ENCODE results near the gene TMEM185B.
A peak's percentile ranks its signal among the peaks of the same experiment; 100 is the strongest.
"Not testable (repeated sequence)": the region's sequence is repeated elsewhere in the genome, so short reads cannot be mapped to it uniquely, and the experiment has no call there.

TMEM185B gene

DNA sequence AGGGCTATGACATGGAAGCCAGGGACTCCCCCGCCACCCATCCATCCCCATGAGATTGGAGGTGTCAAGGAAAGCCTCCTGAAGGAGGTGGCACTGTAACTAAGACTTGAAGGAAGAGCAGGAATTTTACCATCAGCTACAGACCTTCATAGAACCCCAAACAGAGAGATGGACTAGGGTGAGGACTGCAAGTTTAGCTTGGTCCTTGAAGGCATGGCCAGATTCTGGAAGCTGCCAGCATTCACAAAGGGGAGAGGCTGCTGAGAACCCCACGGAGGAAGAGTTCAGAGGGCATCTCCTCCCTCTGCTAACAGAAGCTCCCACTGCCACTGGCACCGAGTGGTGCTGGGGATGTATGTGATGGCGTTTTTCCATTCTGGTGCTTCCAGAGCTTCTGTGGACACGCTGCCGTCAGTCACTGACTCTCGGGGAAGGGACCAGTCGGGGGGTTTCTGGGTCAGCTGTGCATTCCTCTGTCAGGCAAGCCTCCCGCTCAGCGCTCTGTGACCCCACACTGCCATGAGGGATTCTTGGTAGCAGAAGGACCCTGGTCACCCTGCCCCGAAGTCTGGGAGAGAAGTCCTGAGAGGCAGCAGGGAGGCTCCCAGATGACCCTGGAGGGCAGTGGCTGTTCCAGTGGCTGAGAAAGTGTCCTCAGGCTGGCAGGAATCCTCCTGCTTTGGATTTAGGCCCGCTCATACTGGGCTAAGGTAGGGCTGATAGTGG is 18.1 kb downstream of the TMEM185B start:
- DNase-seq = no peak

- no peak for DNase-seq
Measured at GRCh38 chr2:120204417-120204816, 18.8 kb downstream of the TMEM185B start.

- DNase-seq = no peak
Measured at GRCh38 chr2:120204022-120204405, 19.2 kb downstream of the TMEM185B start.

DNA sequence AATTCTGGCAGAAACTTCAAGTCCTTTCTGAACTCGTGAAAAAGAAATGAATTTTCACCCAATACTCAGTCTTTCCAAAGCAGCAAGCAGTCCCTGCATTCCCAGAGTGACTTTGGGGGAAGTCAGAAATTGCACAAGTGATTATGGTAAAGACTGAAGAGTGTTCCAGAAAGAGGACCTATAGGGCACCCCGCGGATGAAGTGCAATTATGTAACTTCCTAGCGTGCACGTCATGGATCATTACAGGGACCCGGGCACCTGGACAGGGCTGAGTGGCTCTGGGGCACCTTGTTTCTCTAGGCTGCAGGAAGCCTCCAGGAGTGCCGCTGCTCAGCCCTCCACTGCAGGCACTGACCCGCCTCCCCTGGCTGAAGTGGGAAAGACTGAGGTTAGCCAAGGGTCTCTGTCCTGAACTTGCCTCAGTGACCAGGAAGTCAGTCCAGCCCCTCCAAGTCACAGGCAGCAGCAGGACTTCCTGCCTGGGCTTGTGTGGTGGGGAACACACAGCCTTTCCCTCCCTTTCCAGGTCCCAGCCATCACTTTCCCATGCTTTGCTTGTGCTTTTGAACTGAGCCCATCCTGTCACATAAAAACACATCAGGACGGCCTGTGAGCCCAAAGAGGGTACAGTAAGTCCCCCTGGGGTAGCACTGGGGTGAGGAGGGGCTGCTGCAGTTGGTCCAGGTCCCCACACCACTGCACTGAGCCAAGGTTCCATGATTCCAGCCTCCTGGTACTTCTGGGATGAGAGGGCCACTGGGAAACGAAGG is 19.8 kb downstream of the TMEM185B start:
- no peak for DNase-seq

DNA sequence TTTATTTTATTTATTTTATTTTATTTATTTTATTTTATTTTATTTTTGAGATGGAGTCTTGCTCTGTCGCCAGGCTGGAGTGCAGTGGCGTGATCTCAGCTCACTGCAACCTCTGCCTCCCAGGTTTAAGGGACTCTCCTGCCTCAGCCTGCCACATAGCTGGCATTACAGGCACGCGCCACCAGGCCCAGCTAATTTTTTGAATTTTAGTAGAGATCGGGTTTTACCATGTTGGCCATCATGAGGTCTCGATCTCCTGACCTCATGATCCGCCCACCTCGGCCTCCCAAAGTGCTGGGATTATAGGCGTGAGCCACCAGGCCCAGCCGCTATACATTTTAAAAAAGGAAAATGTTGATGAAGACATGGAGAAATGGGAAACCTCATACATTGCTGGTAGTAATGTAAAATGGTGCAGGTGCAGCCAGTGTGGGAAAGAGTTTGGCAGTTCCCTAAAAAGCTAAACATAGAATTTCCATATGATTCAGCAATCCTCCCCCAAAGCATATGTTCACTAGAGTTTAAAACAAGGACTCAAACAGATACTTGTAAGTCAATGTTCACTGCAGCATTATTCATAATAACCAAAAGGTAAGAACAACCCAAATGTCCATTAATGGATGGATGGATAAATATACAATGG is 23.3 kb downstream of the TMEM185B start:
- DNase-seq = not testable (repeated sequence)

DNA sequence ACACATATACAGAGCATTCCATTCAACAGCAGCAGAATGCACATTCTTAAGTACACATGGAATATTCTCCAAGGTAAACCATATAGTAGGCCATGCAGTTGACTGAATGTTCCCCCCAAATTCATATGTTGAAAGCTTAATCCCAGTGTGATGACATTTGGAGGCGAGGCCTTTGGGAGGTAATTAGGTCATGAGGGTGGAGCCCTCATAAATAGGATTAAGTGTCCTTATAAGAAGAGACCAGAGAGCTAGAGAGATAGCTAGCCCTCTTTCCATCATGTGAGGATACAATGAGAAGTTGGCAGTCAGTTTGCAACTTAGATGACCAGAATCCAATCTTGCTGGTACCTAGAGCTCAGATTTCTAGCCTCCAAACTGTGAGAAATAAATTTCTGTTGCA is 27.6 kb downstream of the TMEM185B start:
- DNase-seq = no peak

- DNase-seq = no peak
Measured at GRCh38 chr2:120192280-120192679, 30.9 kb downstream of the TMEM185B start.

- no peak for DNase-seq
Measured at GRCh38 chr2:120189189-120189588, 34.0 kb downstream of the TMEM185B start.

- DNase-seq = no peak
Measured at GRCh38 chr2:120182019-120182560, 41.1 kb downstream of the TMEM185B start.

DNA sequence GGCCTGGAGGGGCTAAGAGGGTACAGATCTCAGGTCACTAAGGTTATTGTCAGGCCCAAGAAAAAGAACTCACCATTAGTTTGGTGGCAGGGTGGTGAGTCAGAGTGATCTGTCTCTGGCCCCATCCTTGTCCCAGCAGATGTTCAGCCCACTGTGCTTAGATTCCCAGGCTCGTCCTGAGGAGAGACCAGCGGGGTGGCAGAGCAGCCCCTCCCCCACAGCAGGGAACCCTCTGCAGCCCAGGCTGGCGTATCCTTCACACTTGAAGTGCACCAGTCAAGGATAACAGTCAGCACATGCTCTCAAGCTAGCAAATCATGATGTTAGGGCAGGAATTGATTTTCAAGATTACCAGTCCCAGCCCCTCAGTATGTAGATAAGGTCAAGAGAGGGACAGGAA is 43.1 kb downstream of the TMEM185B start:
- DNase-seq = no peak

- no peak for DNase-seq
Measured at GRCh38 chr2:120179396-120179795, 43.8 kb downstream of the TMEM185B start.

GRCh38 chr2:120177973-120178372 is 45.2 kb downstream of the TMEM185B start:
- DNase-seq = no peak

DNA sequence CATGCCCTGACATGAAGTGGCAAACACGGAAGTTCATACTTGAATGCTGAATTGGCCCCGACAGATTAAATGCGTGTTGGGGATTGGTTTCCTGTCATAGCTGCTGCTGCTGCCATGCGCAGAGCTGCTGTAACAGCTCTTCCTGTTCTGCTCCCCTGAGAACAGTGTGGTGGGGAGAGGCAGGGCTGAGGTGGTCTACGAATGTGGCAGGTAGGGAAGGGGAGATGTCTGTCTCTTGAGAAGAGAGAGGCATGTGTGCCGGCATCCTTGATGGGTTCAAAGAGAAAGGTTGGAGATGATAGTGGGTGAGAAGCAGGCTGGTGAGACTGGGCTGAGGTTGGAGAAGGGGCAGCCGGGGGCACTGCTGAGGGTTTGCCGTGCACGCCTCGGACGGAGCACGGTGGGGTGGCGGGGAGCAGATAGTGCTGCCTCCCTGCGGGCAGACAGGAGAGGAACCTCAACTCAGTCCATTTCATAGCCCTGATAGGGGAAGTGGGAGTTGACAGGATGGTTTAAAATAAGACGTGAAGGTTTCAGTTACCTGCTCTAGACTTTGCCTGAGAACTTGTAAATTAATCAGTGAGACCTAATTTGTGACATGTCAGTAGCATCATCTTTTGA is 46.1 kb downstream of the TMEM185B start:
- DNase-seq = peak; percentile 77

- DNase-seq = no peak
Measured at GRCh38 chr2:120176526-120176925, 46.7 kb downstream of the TMEM185B start.

DNA sequence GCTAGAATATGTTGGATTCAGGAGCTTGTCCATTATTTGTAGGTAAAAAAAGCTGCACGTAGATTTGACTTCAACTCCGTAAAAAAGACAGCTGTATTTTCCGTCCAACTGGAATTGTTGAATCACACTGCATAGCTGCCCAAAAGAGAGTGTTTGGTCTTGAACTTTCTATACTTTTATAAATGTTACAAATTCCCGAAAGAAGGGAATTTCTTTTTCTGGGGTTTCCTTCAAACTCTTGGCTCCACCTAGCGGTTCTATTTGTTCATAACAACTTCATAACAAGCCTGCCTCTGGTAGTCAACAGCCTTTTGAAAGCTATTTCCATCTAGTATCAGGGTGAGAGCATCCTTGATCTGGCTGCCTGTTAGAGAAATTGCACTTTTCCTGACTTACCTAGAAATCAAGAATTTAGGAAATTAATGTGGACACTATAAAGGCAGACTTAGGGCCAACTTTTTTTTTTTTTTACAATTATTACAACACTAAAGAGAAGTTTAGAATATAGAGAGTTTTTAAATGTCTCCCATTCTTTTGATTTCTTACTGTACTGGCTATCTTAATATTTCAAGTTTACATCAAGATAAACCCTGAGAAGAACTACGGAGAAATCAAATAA is 48.1 kb downstream of the TMEM185B start:
- no peak for DNase-seq

Measured in activated CD8-positive, alpha-beta memory T cell treated with anti-CD3 and anti-CD28 coated beads, Interleukin-2, amount 50 U/mL, for 4 hours (primary cell).